Mesendoderm (in vitro differentiated cells): ENCODE measurements around the gene ZP2.

ENCODE experiments used
- DNase-seq: peaks from one replicate; pipeline ENCODE4 v3.0.0; 2013
- H2AK5ac ChIP-seq: 2 replicates; pipeline ENCODE4 v1.6.1; 2013; ENCODE audit warnings: low read length, inconsistent platforms
- H2BK120ac ChIP-seq: 2 replicates; pipeline ENCODE4 v1.6.1; 2013; ENCODE audit warnings: low read depth, mild to moderate bottlenecking, low read length, moderate library complexity, mixed read lengths
- H2BK15ac ChIP-seq: replicated peaks from 2 replicates; pipeline ENCODE4 v1.6.1; 2013; ENCODE audit warnings: low read depth, mild to moderate bottlenecking, moderate library complexity
- H2BK5ac ChIP-seq: 2 replicates; pipeline ENCODE4 v1.6.1; 2013; ENCODE audit warnings: low read length, inconsistent platforms
- H3K18ac ChIP-seq: 2 replicates; pipeline ENCODE4 v1.6.1; 2013; ENCODE audit warnings: mild to moderate bottlenecking, low read length, mixed read lengths
- H3K23ac ChIP-seq: one replicate; pipeline ENCODE4 v1.6.1; 2013; ENCODE audit warnings: low read length
- H3K27ac ChIP-seq: 2 replicates; pipeline ENCODE4 v1.5.1; 2013; ENCODE audit warnings: low read depth, mild to moderate bottlenecking, inconsistent platforms, low read length, moderate library complexity
- H3K27me3 ChIP-seq: 2 replicates; pipeline ENCODE4 v1.6.1; 2013; ENCODE audit warnings: low read length, control low read depth, mild to moderate bottlenecking, inconsistent platforms; ENCODE audit not compliant: insufficient read depth, poor library complexity
- H3K36me3 ChIP-seq: 2 replicates; pipeline ENCODE4 v1.6.1; 2013; ENCODE audit warnings: low read length, inconsistent platforms; ENCODE audit not compliant: control insufficient read depth, insufficient read depth
- H3K4ac ChIP-seq: one replicate; pipeline ENCODE4 v1.6.1; 2013; ENCODE audit warnings: low read depth, mild to moderate bottlenecking, low read length, moderate library complexity
- H3K4me1 ChIP-seq: 2 replicates; pipeline ENCODE4 v1.6.1; 2013; ENCODE audit warnings: low read depth, low read length, inconsistent platforms; ENCODE audit not compliant: control insufficient read depth
- H3K4me2 ChIP-seq: 2 replicates; pipeline ENCODE4 v1.6.1; 2013; ENCODE audit warnings: low read length
- H3K4me3 ChIP-seq: 2 replicates; pipeline ENCODE4 v1.5.1; 2013; ENCODE audit warnings: mild to moderate bottlenecking, low read length
- H3K56ac ChIP-seq: one replicate; pipeline ENCODE4 v1.6.1; 2013; ENCODE audit warnings: low read length
- H3K79me1 ChIP-seq: 2 replicates; pipeline ENCODE4 v1.6.1; 2013; ENCODE audit warnings: low read length, inconsistent platforms
- H3K79me2 ChIP-seq: 2 replicates; pipeline ENCODE4 v1.6.1; 2013; ENCODE audit warnings: mild to moderate bottlenecking, low read length; ENCODE audit not compliant: control insufficient read depth, insufficient read depth
- H3K9ac ChIP-seq: 2 replicates; pipeline ENCODE4 v1.6.1; 2013; ENCODE audit warnings: low read length, inconsistent platforms
- H4K5ac ChIP-seq: one replicate; pipeline ENCODE4 v1.6.1; 2013; ENCODE audit warnings: low read length
- H4K8ac ChIP-seq: one replicate; pipeline ENCODE4 v1.6.1; 2013; ENCODE audit warnings: low read depth, mild to moderate bottlenecking, control low read depth, low read length, moderate library complexity
- WGBS: extraction: QIAGEN DNeasy Blood & Tissue Kit; methylation state at CpG from one replicate; pipeline ENCODE4 v1.1.7; 2013; ENCODE audit warnings: low lambda C conversion rate, missing lambda C conversion rate; ENCODE audit not compliant: insufficient coverage; ENCODE audit errors: extremely low coverage; 5-methylcytosine and 5-hydroxymethylcytosine counted together

ZP2 gene

GRCh38 chr16:21169249-21169981 is 42.0 kb downstream of the ZP2 start:
- H3K36me3 ChIP-seq = peaks cover 3% of the 10 kb centered on the region
- no peak overlapping the region for H2BK15ac ChIP-seq
- no peak overlapping the region for H3K27ac ChIP-seq
- no peak overlapping the region for H3K18ac ChIP-seq
- H3K79me1 ChIP-seq = no peaks in the 10 kb centered on the region
- H4K8ac ChIP-seq = no peak overlapping the region
- no peak overlapping the region for H3K4me3 ChIP-seq
- DNase-seq = no peak
- no peak overlapping the region for H3K23ac ChIP-seq
- no CpG with 5 or more reads among the region's 5 CpGs for WGBS
- H3K56ac ChIP-seq = no peak overlapping the region
- no peaks in the 10 kb centered on the region for H3K4me1 ChIP-seq
- H3K27me3 ChIP-seq = no peaks in the 10 kb centered on the region
- no peak overlapping the region for H4K5ac ChIP-seq
- no peak overlapping the region for H3K4me2 ChIP-seq
- no peaks in the 10 kb centered on the region for H3K79me2 ChIP-seq
- no peak overlapping the region for H2AK5ac ChIP-seq
- H3K4ac ChIP-seq = no peak overlapping the region
- H2BK120ac ChIP-seq = no peak overlapping the region
- no peak overlapping the region for H2BK5ac ChIP-seq
- H3K9ac ChIP-seq = no peak overlapping the region

DNA sequence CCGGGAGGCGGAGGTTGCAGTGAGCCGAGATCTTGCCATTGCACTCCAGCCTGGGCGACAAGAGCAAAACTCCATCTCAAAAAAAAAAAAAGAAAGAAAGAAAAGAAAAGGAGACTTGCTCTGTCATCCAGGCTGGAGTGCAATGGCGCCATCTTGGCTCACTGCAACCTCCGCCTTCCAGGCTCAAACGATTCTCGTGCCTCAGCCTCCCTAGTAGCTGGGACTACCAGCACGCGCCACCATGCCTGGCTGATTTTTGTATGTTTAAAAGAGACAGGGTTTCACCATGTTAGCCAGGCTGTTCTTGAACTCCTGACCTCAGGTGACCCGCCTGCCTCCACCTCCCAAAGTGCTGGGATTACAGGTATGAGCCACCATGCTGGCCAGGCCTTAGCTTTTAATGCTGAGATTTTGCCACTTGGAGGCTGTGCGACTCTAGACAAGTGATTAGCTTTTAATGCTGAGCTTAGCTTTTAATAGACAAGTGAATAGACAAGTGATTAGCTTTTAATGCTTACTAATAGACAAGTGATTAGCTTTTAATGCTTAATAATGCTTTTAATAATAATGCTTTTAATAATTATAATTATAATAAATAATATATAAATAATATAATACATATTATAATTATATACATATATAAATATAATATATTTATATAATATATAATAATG is 43.3 kb downstream of the ZP2 start:
- peaks cover 3% of the 10 kb centered on the region for H3K36me3 ChIP-seq
- no peak overlapping the region for H4K8ac ChIP-seq
- no peak overlapping the region for H2BK120ac ChIP-seq
- no peak for DNase-seq
- H3K27ac ChIP-seq = no peak overlapping the region
- no peak overlapping the region for H3K4ac ChIP-seq
- H3K27me3 ChIP-seq = no peaks in the 10 kb centered on the region
- H3K18ac ChIP-seq = no peak overlapping the region
- H3K4me2 ChIP-seq = no peak overlapping the region
- no peak overlapping the region for H2AK5ac ChIP-seq
- H3K23ac ChIP-seq = no peak overlapping the region
- H4K5ac ChIP-seq = no peak overlapping the region
- no peak overlapping the region for H2BK15ac ChIP-seq
- no peak overlapping the region for H3K4me3 ChIP-seq
- H3K4me1 ChIP-seq = no peaks in the 10 kb centered on the region
- H2BK5ac ChIP-seq = no peak overlapping the region
- H3K79me1 ChIP-seq = no peaks in the 10 kb centered on the region
- H3K79me2 ChIP-seq = no peaks in the 10 kb centered on the region
- no CpG with 5 or more reads among the region's 12 CpGs for WGBS
- H3K9ac ChIP-seq = no peak overlapping the region
- no peak overlapping the region for H3K56ac ChIP-seq

GRCh38 chr16:21167360-21167759 is 44.0 kb downstream of the ZP2 start:
- Histone ChIP-seq H3K18ac (no peak overlapping the region), H3K27ac (no peak overlapping the region), H3K4me1 (no peaks in the 10 kb centered on the region), H3K4me3 (no peak overlapping the region), H3K79me2 (no peaks in the 10 kb centered on the region), H2BK120ac (no peak overlapping the region), H3K23ac (no peak overlapping the region), H2BK15ac (no peak overlapping the region), H3K4me2 (no peak overlapping the region), H3K36me3 (peaks cover 5% of the 10 kb centered on the region), H3K27me3 (no peaks in the 10 kb centered on the region), H3K79me1 (peaks cover 1% of the 10 kb centered on the region), H4K5ac (no peak overlapping the region), H3K56ac (no peak overlapping the region), H4K8ac (no peak overlapping the region), H2AK5ac (no peak overlapping the region), H3K9ac (no peak overlapping the region), H2BK5ac (no peak overlapping the region), H3K4ac (no peak overlapping the region)
- DNase-seq = no peak
- WGBS = no CpG with 5 or more reads among the region's 9 CpGs

DNA sequence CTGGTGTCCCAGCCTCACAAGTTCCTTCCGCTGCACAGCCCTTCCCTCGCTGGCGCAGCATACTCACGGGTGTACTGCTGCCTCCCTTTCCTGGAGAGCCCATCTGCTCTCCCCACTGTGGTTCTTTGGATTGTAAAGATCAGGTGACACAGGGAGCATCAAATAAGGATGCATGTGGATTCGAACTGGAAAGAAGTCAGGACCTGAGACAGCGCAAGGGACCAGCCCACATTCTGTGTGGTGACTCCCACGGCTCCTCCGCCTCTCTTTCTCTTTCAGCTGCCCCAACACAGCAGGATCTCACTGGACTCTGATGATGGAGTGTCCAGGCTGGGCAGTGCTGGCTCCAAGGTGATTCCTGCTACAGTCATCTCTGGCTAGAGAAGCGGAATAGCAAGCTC is 44.8 kb downstream of the ZP2 start:
- H4K5ac ChIP-seq = no peak overlapping the region
- H2AK5ac ChIP-seq = no peak overlapping the region
- no peaks in the 10 kb centered on the region for H3K79me2 ChIP-seq
- H3K4me2 ChIP-seq = no peak overlapping the region
- no peak overlapping the region for H3K4me3 ChIP-seq
- H2BK5ac ChIP-seq = no peak overlapping the region
- no peaks in the 10 kb centered on the region for H3K4me1 ChIP-seq
- H3K4ac ChIP-seq = no peak overlapping the region
- H4K8ac ChIP-seq = no peak overlapping the region
- H3K56ac ChIP-seq = no peak overlapping the region
- no peak overlapping the region for H3K18ac ChIP-seq
- peak; percentile 28 for DNase-seq
- H3K79me1 ChIP-seq = peaks cover 1% of the 10 kb centered on the region
- H3K9ac ChIP-seq = no peak overlapping the region
- H3K36me3 ChIP-seq = peaks cover 5% of the 10 kb centered on the region
- no peak overlapping the region for H3K27ac ChIP-seq
- no peak overlapping the region for H2BK15ac ChIP-seq
- whole genome bisulfite sequencing = no CpG with 5 or more reads among the region's 9 CpGs
- H3K23ac ChIP-seq = no peak overlapping the region
- H3K27me3 ChIP-seq = no peaks in the 10 kb centered on the region
- H2BK120ac ChIP-seq = no peak overlapping the region

DNA sequence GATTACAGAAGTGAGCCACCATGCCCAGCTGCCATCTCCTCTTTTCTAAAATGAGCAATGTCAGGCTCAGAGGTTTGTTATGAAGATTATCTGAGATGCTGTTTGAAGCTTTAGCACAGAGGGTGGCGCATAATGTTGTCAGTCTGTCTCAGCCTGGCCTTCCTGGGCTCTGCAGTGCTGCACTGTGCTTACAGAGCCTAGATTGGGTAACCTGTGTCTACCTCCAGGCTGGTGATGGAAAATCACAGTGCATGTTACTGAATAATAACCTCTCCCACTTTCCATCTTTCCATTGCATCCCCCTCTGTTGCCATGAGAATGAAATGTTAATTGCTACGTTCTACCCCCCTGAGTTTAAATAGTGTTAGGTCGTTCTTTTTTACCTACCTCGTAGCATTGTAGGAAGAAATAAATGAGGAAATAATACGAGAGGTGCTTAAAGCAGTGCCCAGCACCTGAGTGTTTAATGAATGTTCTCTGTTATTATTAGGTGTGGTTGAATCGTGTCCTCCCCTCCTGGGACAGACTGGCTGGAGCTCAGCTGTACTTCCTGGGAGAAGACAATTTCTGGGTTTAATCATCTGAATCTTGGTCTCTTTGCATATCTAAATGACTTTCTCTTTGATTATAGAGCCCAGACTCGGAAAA is 46.7 kb downstream of the ZP2 start:
- Histone ChIP-seq H3K4me3 (no peak overlapping the region), H3K4ac (no peak overlapping the region), H3K79me2 (no peaks in the 10 kb centered on the region), H3K36me3 (peaks cover 5% of the 10 kb centered on the region), H2BK120ac (no peak overlapping the region), H2AK5ac (no peak overlapping the region), H3K56ac (no peak overlapping the region), H2BK15ac (no peak overlapping the region), H3K27me3 (no peaks in the 10 kb centered on the region), H3K4me1 (no peaks in the 10 kb centered on the region), H4K8ac (no peak overlapping the region), H3K9ac (no peak overlapping the region), H3K18ac (no peak overlapping the region), H3K23ac (no peak overlapping the region), H3K79me1 (peaks cover 1% of the 10 kb centered on the region), H4K5ac (no peak overlapping the region), H3K27ac (no peak overlapping the region), H3K4me2 (no peak overlapping the region), H2BK5ac (no peak overlapping the region)
- no CpG with 5 or more reads among the region's 7 CpGs for WGBS
- DNase-seq = no peak
